Stimulated activated CD8-positive, alpha-beta memory T cell treated with anti-CD3 and anti-CD28 coated beads, Interleukin-4, amount 100 ng/mL, for 24 hours (primary cell): ENCODE results near the gene SLC35G2.
"Not testable (repeated sequence)": the region's sequence is repeated elsewhere in the genome, so short reads cannot be mapped to it uniquely, and the experiment has no call there.

Experiments used
- DNase-seq: peaks from one replicate; pipeline ENCODE4 v3.0.0-alpha.2; 2020; ENCODE audit warnings: low read depth

The SLC35G2 gene

DNA sequence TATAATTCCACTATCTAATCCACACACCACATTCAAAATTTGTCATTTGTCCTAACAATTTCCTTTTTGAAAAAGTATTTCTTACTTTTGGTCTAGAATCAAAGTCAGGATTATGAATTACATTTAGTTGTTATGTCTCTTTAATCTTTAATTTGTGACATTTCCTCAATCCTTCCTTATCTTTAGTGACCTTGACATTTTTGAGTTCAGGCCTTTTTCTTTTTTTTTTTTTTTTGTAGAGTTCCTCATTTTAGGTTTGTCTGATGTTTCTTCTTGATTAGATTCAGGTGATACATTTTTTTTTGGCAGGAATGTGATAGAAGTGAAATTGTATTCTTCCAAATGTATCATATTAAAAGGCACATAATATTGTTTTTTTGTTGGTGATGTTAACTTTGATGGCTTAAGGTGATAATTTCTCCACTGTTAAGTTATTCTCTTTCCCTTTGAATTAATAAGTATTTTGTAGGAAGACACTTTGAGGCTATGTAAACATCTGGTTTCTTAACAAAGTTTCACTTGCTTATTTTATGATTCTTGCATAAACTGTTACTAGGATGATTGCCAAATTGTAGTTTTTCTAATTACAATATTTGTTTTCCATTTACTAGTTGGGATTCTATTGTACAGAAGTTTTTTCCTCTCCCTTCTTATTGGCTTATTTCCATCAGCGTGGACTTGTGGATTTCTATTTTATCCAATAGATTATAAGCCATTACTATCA lies 16.3 kb downstream of the SLC35G2 start:
- no peak for DNase-seq

DNA sequence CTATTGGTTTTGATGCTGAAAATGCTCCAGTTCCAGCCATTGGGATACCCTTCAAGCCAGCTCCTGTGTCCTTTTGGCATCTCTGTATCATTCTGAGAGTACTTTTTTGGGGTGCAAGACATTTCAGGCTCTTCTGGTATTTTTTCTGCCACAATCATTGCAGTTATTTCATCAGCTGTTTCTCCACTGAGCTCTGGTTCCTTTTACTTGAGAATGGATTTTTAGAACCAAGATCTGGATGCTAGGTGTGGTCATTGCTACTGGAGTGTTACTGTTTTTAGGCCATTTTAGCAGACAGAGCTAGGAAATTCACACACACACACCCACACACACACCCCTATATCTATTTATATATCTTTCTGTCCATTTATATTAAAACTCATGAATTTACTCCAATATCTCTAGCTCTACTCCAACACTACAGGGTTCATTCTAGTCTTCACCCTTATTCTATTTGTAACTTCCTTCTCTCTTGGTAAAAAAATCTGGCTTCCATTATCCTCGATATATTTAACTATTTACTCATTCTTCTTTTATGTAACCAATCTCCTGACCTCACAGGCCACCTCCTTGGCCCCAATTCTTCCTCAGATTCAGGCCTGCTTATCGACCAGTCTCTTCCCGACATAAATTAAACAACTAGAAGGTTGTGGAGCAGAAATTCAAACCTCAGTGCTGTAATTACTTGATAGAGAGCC lies 17.0 kb downstream of the SLC35G2 start:
- no peak for DNase-seq

DNA sequence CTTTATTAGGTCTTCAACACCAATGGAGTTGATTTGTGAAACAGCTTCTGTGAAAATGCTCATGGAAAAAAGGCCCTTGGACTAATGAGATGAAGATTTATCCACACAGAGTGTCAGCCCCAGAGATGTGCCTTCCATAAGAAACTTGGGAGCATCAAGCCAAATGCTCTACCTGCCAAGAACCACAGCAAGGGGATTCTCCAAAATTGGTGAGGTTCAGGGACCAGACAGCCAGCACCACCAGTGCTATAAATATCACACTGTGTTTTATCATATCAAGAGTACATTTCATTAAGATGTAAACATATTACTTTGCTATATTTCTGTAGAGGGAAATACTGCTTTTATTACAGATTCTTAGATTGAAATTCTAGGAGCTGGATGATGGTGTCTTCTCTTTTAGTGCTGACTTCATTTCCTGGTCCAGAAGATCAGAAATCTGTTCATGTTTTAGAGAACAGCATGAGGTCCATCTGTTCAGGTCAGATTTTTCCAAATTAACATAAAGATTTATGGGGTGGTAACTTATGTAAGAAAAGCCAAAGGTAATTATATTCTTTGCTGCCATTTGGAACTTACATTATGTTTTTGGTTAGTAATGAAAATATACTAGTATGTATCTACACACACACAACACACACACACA lies 17.7 kb downstream of the SLC35G2 start:
- DNase-seq = no peak

DNA sequence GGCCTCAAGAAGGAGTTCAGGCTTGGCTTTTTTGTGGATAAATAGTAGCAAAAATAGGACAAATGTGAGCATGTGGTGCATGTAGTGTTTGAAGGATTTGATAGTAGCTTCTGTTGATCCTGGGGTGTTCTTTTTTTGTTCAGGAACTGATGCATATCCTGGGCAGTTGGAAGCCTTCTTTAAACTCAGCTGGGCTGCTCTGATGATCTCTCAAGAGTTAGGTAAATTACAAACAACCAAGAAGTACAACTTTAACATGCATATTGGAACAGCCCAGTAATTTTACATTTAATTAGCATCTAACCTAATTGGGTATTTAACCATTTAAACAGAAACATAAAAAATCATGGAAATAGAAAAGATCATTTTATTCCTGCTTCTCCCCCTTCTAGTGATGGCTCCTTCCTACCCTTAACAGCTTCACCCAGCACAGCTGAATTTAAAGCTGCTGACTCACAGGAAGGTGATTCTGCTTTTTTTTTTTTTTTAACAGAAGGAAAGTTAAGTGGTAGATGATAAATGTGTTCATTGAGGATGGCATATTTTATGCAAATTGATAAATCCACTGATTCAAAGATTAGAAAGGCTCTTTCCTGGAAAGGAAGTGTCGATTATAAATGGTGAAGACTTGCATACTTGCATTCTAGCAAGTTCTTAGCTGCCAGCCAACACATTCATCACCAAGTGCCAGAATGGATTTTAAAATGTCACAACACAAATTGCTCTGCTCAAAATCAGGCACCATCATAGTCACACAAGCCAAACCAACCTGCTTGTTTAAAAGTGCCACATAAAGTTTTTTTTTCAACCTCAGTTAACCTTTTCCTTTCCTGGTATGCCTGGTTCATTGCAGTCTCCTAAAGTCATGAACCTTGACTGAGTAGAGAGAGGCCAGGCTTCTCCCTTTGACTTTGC lies 20.0 kb downstream of the SLC35G2 start:
- DNase-seq = no peak

DNA sequence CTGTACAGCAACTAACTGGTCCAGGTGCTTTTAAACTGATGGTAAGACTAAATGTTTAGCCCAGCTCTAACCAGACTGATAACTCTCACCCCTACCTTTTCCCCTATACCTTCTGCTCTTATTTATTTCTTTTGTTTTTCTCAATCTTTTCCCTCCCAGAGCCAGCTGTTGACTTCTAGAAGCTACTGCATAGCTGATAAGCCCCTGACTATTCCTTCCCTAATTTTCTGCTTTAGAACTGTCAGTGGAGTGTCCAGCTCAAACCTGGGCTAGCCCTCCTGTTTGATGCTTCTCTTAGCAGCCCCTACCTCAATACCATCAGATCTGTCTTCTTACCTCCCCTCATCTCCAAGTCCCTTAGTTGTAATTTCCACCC lies 20.6 kb downstream of the SLC35G2 start:
- no peak for DNase-seq

DNA sequence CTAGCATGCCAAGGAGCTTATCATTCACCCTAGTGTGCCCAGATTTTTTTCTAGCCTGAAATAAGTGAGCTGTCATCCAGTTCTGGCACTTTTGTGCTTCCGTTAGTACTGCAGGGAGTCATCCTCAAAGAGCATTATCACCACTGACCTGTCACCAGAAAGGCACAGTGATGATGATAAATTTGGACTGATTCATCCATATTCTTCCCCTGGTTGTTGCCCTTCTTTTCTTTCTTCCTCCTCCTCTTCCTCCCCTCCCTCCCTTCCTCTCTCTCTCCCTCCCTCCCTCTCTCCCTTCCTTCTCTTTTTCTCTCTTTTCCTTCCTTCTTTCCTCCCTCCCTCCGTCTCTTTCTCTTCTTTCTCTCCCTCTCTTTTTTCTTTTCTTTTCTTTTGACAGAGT lies 21.3 kb downstream of the SLC35G2 start:
- DNase-seq = no peak

DNA sequence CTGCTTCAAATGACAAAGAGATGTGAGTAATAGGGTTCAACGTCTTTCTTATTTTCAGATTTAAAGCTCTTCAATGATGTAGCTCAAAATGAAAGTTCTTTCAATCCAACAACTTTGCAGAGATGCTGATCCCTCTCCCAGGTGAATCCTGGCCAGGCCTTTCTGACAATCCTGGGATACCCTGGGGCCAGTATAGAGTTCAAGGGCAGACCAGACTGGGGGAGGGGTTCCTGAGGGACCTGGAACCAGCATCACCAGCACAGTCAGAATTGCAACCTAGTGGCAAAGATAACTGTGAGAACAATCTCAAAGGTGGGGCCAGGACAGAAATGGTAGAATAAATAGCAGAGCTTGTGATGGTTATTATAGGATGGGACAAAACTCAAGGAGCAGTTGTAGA lies 23.4 kb downstream of the SLC35G2 start:
- no peak for DNase-seq

DNA sequence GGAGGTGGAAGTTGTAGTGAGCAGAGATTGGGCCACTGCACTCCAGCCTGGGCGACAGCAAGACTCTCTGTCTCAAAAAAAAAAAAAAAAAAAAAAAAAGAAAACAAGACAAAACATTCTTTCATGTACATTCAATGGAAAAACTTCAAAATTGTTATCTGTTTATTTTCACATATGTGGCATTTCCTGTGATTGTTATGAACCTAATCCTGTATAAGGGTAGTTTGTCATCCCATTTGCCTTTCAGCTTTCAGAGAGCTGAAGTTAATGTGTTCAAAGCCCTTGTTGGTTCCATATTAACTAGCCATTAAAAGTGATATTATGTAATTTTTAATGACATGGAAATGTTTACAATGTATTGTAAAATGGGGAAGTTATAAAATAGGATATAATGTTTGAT lies 25.8 kb downstream of the SLC35G2 start:
- no peak for DNase-seq

DNA sequence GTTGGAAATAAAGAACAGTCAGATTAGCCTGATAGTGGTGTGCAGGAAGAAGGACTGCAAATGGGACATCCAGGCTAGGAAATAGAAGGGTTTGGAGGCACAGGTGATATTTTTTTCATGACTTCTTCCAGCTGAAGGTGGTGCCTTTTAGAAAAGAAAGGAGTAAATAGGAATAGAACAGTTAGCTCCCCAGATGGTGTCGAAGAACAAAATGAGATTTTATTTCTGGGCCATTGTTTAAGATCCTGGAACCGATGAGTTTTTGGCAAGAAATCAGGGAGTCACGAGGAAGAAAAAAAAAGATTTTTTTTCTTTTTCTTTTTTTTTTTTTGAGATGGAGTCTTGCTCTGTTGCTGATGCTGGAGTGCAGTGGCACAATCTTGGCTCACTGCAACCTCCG lies 33.3 kb downstream of the SLC35G2 start:
- DNase-seq = no peak

DNA sequence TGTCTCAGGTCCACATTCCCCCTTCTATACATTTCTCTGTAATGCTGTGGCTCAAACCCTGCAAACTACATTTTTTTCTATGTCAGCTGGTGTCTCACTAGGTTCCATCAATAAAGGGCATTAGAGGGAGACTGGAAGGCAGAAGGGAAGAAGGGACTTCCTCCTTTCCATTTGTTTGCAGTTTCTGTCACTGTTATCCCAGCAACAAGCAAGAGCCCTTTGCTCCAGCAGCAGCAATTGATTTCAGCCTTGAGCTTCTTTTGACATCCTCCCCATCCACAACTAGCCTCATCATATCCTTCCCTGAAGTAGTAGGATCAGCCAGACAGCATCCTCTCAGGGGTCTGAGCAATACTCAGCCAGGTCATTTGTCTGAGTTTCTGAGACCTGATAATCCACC lies 37.7 kb downstream of the SLC35G2 start:
- DNase-seq = no peak

DNA sequence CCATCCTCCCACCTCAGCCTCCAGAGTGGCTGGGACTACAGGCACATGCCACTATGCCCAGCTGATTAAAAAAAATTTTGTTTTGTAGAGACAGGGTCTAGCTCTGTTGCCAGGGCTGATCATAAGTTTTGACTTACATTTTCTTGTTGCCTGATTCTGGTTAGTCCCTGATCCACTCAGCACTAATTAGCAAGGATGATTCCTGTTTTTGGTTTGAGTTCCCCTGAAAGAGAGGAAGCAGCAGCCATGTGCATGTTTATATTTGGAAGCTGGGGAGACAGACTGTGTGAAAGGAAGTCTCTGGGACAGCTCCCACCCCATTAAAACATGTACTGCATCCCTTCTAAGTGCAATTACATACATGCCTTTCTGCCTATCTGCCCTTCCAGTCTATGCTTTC lies 39.5 kb downstream of the SLC35G2 start:
- DNase-seq = no peak

DNA sequence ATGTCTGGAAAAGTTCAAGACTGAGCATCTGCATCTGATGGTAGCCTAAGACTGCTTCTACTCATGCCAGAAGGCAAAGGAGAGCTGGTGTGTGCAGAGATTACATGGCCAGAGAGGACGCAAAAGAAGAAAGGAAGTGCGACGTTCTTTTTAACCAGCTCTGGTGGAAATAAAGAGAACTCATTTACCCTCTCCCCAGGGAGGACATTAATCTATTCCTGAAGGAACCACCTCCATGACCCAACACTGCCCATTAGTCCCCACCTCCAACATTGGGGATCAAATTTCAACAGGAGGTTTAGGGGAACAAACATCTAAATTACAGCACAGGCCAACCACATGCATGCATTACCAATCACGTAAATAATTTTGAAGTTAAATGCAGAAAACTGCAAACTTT lies 41.6 kb downstream of the SLC35G2 start:
- DNase-seq = no peak

DNA sequence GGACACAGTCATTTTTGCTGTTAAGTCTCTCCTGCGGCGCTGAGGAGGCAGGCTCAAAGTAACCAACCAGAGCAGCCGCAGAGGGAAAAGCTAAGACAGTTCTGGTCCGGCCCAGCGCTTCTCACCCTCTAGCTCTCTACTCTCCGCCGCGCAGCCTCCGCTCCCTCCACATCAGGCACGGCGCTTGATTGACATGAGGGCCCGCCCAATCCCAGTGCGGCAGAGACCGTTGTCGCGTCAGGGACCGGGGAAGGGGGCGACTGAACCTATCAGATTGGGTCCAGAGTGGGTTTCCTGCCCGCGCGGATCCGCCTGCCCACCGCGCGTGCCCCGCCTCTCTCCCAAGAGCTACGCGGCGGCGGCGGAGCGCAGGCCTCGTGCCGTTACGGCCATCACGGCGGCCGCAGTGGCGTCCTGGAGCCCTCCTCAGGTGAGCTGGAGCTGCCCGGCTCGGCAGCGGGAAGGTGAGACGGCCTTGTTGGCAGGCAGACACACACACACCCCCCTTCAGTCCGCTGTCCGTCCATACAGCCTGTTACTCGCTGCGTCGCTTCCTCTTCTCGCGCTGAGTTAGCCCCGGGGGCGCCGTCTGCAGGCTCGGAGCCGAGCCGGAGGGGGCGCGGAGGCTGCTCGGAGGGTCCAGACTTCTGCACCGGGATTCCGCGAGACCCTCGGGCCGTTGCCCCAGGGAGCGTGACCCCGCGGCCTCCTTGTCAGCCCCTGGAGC lies 43.1 kb downstream of the SLC35G2 start, which contains the start of gene NCK1:
TSS of gene NCK1 (plus strand) at position 319 of the 727 bp plus-strand sequence. CDS start 65,794 bp downstream, outside the sequence.
- DNase-seq = peak; percentile 99

DNA sequence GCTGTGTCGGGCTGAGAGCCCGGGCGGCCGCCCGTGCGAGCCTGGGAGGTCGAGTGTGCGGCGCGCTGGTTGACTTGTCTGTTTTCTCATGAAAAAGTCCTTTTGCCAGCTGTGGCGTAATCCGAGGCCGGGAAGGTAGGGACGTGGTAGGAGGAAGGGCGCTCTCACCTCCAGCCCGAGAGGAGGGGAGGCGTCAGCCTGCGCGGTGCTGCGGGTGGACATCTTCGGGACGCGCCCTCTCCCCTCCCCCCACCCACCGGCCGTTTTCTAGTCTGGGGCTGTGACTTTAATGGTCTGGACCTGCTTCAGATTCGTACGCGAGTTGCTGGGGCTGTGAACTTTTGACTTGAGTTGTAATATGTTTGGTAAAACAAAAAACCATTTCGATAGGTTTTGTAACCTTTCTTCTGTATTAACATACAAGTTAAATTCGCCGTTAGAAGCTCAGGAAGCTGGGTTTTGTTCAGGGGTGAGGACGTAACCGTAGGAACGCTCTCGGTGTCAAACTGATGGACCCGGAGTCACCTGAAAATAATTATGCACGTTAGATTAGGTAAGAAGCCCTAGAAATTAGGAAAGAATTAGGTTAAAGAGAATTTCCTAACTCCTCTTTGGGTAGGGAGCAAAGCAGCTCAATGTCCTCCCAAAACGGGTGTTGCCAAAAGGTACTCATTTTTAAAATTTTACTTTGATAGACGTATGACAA lies 43.8 kb downstream of the SLC35G2 start:
- peak; percentile 23 for DNase-seq

DNA sequence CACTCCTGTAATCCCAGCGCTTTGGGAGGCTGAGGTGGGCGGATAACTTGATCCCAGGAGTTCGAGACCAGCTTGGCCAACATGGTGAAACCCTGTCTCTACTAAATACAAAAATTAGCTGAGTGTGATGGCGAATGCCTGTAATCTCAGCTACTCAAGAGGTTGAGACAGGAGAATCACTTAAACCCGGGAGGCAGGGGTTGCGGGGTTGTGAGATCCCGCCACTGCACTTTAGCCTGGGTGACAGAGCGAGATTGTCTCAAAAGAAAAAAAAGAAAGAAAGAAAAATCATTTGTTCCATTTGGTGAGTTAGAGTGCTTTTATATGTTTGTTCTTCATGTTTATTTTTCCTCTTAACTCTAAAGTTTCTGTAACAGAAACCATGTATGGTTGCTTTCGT lies 50.4 kb downstream of the SLC35G2 start:
- DNase-seq = no peak

DNA sequence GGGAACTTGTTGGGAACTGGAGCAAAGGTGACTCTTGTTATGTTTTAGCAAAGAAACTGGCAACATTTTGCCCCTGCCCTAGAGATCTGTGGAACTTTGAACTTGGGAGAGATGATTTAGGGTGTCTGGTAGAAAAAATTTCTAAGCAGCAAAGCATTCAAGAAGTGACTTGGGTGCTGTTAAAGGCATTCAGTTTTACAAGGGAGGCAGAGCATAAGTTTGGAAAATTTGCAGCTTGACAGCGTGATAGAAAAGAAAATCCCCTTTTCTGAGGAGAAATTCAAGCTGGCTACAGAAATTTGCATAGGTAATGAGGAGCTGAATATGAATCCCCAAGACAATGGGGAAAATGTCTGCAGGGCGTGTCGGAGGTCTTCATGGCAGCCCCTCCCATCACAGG lies 53.3 kb downstream of the SLC35G2 start:
- not testable (repeated sequence) for DNase-seq

DNA sequence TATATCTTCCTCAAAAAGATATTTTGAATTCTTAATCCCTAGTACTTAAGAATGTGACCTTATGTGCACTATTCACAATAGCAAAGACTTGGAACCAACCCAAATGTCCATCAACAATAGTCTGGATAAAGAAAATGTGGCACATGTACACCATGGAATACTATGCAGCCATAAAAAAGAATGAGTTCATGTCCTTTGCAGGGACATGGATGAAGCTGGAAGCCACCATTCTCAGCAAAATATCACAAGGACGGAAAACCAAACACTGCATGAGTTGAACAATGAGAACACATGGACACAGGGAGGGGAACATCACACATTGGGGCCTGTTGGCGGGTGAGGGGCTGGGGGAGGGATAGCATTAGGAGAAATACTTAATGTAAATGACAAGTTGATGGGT lies 60.6 kb downstream of the SLC35G2 start:
- DNase-seq = not testable (repeated sequence)

DNA sequence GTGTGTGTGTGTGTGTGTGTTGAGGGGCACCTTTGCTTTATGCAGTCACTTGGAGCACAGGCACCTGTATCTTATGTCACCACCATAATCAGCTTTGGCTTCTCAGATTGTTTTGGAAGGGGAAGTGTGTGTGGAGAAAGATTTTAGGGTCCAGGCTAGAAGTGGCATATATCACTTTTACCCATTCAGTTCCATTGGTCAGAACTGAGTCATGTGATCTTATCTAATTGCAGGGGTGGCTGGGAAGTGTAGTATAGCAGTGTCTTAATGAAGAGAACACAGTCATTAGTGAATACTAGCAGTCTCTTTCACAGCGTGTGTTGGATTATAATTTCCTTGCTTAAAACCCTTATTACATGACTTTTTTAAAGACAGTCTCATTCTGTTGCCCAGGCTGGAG lies 63.6 kb downstream of the SLC35G2 start:
- no peak for DNase-seq

DNA sequence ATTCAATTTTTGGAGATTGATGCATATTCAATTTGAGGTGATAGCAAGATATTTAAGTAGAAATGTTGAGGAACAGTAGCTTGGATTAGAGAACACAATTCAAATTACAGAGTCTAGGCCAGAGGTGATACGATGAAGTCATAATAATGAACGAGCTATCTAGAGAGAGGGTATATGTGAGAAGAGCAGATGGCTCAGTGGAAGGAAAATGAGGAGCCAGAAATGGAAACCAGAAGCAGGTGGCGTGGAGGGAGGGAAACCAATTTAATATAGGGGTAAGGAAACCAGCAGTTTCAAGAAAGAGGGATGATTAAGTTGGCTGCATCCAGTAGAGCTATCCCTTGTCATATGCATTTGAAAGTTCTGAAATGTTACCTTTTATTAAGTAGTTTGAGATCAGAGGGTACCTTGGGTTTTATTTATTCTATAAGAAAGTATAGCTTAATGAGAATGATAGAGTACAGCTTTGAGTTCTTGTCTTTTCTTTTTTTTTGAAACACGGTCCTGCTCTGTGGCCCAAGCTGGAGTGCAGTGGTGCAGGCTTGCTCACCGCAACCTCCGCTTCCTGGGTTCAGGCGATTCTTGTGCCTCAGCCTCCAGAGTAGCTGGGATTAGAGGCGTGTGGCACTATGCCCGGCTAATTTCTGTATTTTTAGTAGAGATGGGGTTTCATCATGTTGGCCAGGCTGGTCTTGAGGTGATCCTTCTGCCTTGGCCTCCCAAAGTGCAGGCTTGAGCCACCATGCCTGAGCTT lies 65.2 kb downstream of the SLC35G2 start:
- no peak for DNase-seq
